GM12873 (cell line): Measurements from ENCODE around the gene WDR4.

ENCODE experiments used
- TF ChIP-seq, protein P1 (sequence below): IDR thresholded peaks from 2 replicates; pipeline ENCODE4 v1.5.1; 2012; ENCODE audit warnings: low read depth, mild to moderate bottlenecking, moderate library complexity, low read length, control low read depth; ENCODE audit not compliant: insufficient read depth; ENCODE audit errors: missing control alignments

Gene WDR4, protein sequence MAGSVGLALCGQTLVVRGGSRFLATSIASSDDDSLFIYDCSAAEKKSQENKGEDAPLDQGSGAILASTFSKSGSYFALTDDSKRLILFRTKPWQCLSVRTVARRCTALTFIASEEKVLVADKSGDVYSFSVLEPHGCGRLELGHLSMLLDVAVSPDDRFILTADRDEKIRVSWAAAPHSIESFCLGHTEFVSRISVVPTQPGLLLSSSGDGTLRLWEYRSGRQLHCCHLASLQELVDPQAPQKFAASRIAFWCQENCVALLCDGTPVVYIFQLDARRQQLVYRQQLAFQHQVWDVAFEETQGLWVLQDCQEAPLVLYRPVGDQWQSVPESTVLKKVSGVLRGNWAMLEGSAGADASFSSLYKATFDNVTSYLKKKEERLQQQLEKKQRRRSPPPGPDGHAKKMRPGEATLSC

DNA sequence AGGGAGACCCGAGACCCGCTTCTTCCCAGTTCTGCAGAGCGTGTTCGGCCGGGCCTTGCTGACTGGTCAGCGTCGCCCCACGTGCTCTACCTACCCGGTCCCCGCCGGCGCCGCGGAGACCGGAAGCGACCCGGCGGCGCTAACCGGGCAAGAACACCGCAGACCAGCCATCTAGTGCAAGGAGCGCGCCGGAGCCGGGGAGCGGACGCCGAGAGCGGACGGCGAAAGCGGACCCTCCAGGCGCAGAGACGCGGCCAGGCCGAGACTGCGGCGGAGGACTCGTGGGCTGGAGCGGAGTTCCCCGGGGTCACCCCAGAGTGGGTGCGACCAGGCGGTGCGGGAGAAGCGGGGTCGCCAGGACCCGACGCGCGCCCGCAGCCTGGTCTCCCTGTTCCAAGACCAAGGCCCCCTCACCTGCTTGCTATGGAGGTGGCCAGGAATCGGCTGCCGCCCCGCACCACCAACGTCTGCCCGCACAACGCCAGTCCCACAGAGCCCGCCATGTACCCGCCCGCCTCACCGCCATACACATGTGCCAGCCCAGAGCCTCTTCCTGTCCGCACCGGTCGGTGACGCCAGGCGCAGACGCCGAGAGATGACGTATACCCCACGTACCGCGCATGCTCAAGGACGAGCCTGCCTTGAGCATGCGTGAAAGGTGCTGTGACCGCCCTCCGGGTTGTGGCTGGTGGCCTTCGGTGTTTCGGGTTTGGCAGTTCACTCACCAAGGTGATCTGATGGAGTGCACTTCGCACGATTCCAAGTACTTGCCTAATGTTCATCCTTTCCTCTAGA is at the start of gene WDR4:
Gene WDR4 (minus strand): TSS at position 547 of the 795 bp plus-strand sequence. CDS start 44 bp downstream, at position 503.
- TF ChIP-seq, protein P1, sequence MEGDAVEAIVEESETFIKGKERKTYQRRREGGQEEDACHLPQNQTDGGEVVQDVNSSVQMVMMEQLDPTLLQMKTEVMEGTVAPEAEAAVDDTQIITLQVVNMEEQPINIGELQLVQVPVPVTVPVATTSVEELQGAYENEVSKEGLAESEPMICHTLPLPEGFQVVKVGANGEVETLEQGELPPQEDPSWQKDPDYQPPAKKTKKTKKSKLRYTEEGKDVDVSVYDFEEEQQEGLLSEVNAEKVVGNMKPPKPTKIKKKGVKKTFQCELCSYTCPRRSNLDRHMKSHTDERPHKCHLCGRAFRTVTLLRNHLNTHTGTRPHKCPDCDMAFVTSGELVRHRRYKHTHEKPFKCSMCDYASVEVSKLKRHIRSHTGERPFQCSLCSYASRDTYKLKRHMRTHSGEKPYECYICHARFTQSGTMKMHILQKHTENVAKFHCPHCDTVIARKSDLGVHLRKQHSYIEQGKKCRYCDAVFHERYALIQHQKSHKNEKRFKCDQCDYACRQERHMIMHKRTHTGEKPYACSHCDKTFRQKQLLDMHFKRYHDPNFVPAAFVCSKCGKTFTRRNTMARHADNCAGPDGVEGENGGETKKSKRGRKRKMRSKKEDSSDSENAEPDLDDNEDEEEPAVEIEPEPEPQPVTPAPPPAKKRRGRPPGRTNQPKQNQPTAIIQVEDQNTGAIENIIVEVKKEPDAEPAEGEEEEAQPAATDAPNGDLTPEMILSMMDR = no peak

DNA sequence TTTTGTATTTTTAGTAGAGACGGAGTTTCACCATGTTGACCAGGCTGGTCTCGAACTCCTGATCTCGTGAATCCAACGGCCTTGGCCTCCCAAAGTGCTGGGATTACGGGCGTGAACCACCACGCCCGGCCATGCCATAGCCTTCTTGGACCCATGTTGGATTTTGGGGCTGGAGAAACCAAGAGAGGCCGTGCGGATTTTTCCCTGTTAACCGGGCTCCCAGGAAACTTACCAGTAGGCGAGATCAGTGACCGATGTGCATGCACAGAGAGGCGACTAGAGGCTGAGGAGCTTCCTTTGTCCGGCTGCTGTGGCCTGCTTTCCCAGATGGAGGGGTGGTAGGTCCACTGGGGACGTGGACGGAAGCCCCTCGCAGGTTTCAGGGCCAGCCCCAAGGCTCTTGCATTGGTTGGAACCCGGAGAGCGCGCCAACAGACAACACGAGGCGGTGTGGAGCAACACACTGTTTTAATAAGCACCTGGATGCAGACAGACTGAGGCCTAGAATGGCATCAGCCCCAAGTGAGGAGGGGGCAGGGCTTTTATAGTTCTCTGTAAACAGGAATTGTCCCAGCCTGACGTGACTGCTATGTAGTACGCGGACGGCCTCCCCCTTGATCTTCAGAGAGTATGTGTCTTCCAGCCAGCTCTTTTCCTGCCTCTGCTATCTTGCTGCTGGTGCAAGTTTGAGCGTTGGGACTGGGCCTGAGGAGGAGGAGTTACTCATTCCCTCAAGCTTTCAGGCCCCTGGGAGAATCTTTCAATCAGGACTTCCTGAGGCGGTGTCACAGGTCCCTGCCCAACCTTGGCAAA is 46.0 kb upstream of the WDR4 start, which contains the start of gene ERVH48-1:
Gene ERVH48-1 (minus strand): TSS at position 517 of the 813 bp plus-strand sequence. CDS start 6,624 bp downstream, outside the sequence.
- TF ChIP-seq, protein P1 = no peak

DNA sequence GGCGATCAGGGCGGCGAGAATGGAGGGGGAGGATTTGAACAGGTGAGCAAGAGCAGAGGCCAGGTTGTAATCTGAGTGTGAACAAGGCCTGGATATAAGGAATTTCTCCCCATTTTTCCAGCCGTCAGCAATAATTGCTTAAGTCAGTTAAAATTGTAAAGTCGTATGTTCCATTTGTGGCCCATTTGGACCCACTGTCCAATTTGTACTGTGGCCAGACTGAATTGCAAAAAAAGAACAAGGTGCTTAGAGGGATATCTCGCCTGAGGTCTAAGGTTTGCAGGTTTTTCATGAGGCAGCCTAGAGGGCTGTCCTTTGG is 45.1 kb upstream of the WDR4 start:
- TF ChIP-seq, protein P1 = no peak

DNA sequence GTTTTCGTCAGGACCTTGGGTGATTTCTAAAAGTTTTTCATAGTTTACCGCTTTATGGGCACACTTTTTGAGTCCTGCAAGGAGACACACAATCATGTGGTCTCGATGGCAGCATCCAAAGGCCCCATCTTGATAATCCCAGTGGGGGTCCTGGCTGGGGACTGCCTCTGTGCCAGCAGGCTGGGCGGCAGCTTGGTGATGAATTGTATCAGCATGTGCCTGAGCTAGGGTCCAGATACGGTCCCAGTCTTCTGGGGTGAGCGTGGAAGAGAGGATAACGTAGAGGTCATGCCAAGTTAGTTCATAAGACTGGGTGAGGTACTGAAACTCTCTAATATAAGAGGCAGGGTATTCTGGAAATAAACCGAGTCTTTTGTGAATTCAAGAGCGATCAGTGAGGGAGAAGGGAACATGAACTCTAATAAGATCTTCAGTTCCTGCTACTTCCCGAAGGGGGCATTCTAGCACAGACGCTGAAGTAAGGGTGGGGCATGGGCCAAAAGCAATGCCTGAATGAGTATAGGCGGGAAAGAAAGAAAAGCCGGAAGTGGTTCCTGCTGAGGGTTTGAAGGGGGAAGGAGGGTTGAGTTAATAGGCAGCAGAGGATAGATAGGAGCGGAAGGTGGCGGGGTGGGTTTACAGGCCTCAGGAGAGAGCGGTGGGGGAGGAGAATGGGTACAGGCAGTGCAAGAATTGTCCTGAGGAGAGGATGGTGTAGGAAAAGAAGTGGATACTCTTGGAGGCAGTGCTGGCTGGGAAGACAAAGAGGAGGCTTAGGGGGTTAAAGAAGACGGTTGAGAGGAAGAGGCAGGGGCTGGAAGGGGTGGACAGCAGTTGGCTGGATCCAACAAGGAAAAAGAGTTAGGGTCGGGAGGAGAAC is 44.5 kb upstream of the WDR4 start:
- TF ChIP-seq, protein P1 = peak; percentile 78

DNA sequence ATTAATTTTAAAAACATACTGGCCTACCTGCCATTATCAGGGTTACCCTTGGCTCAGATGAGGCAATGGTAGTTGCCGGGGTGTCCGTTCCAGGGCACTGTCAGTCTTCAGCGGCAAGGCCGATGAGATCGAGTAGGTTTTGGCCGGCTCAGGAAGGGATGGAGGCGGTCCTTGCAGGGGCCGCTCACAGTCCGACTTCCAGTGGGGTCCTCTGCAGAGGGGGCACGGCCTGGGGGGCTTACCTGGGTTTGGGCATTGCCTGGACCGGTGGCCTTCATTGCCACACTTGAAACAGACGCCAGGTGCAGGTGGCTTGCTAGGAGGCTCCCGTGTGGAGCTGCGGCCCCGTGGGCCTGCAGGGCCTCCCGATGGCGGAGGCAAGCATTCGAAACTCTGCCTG is 43.6 kb upstream of the WDR4 start:
- TF ChIP-seq, protein P1 = no peak

DNA sequence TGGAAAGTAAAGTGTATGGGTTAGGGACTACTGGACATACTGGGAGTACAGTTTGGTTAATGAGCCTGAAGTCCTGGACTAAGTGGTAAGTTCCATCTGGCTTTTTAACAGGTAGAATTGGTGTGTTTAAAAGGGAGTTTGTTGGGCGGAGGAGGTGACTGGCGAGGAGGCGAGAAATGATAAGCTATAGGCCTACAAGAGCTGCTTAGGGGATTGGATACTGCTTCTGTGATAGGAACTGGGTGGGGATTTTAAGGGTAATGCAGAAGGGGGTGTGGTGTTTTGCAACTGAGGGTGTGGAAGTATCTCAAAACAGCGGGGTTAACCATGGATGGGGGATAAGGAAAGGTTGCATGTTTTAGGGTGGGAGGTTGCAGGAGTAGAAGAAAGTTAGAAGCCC is 42.6 kb upstream of the WDR4 start:
- TF ChIP-seq, protein P1 = no peak
